Measurements from ENCODE around the gene GBP2.

The GBP2 gene

DNA sequence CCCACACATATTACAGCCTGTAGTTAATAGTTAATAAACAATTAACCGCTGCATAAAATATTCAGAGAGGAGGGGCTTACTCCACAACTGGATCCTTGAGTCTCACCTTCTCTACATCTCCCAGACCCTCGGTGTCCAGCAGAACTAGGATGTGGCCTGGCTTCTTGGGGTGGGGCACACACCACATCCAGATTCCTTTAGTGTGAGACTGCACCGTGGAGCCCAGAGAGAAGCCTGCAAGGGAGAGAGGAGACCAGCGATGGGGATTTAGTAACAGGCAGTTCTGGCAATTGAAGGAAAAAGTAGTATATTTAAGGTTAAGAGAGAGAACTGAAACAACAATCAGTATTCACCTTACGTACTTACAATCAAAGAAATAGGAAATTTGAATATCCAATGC is 65.8 kb downstream of the GBP2 start:
- no peak for DNase-seq

Measured in islet precursor cell (in vitro differentiated cells).